Caco-2 (cell line): ENCODE data around the gene TNNI3. TPM values are rescaled to one million over a fixed set of nuclear protein-coding genes. Genes with fewer than 3 reads are reported as not detected.

Experiments
- BruUV-seq: library from RNA; stranded (reverse); fragments of 400-500 nt; replicated peaks from 2 replicates; lab custom pipeline; 2021; lab: Mats Ljungman, UMichigan
- CTCF ChIA-PET: fragments of 300-600 bp; sonication (Branson Sonifier 250); formaldehyde crosslinking; loops from one replicate; lab custom pipeline; 2022; ENCODE audit warnings: antibody characterized with exemption; lab: Charles Lee
- POLR2A ChIA-PET: fragments of 300-600 bp; sonication (Branson Sonifier 250); formaldehyde crosslinking; loops from one replicate; lab custom pipeline; 2022; ENCODE audit warnings: antibody characterized with exemption; lab: Charles Lee
- DNase-seq, 2 experiments: peaks; one replicate each; pipeline versions ENCODE4 v3.0.0 to v3.0.0-alpha.2; 2020 to 2022
- H3K27me3 ChIP-seq: replicated peaks from 2 replicates; pipeline ENCODE4 v1.6.0; 2011; ENCODE audit warnings: low read length; ENCODE audit not compliant: control insufficient read depth, insufficient read depth
- H3K36me3 ChIP-seq: 2 replicates; pipeline ENCODE4 v1.5.1; 2011; ENCODE audit warnings: low read length; ENCODE audit not compliant: control insufficient read depth, insufficient read depth
- H3K4me1 ChIP-seq: fragments of 250-450 bp; sonication (Bioruptor Pico); 2 replicates; pipeline ENCODE4 v1.5.1; 2020; ENCODE audit warnings: mild to moderate bottlenecking
- H3K4me3 ChIP-seq: 2 replicates; pipeline ENCODE4 v1.5.1; 2011; ENCODE audit warnings: low read depth, mild to moderate bottlenecking, control low read depth, low read length
- H3K9me3 ChIP-seq: fragments of 250-450 bp; sonication (Bioruptor Pico); 2 replicates; pipeline ENCODE4 v1.5.1; 2020; ENCODE audit warnings: mild to moderate bottlenecking, moderate library complexity
- H3K27ac Mint-ChIP-seq: one replicate; pipeline ENCODE4 v1.8.0; 2022; ENCODE audit warnings: mixed read lengths; ENCODE audit not compliant: unreplicated experiment
- H3K27me3 Mint-ChIP-seq: one replicate; pipeline ENCODE4 v1.8.0; 2022; ENCODE audit warnings: mixed read lengths; ENCODE audit not compliant: insufficient read depth, unreplicated experiment
- H3K36me3 Mint-ChIP-seq: one replicate; pipeline ENCODE4 v1.8.0; 2022; ENCODE audit warnings: mild to moderate bottlenecking, mixed read lengths; ENCODE audit not compliant: insufficient read depth, unreplicated experiment
- H3K4me1 Mint-ChIP-seq: one replicate; pipeline ENCODE4 v1.8.0; 2022; ENCODE audit warnings: low read depth, mixed read lengths; ENCODE audit not compliant: unreplicated experiment
- H3K4me3 Mint-ChIP-seq: one replicate; pipeline ENCODE4 v1.8.0; 2022; ENCODE audit warnings: mild to moderate bottlenecking, moderate library complexity, mixed read lengths; ENCODE audit not compliant: unreplicated experiment
- H3K9me3 Mint-ChIP-seq: one replicate; pipeline ENCODE4 v1.8.0; 2022; ENCODE audit warnings: mixed read lengths; ENCODE audit not compliant: unreplicated experiment
- CTCF ChIP-seq, 2 experiments: fragments of 200-600 bp in 1 of 2; IDR thresholded peaks; 1 replicate in 1 of 2; 2 replicates in 1 of 2; pipeline versions ENCODE4 v1.5.1 to v1.8.0; 2011 to 2022; ENCODE audit warnings: antibody characterized with exemption in 1 of 2, control low read depth in 1 of 2, inconsistent platforms in 1 of 2, low read depth in 1 of 2, low read length in 1 of 2, mild to moderate bottlenecking in 1 of 2, moderate library complexity in 1 of 2; ENCODE audit not compliant: insufficient read depth in 1 of 2, severe bottlenecking in 1 of 2, unreplicated experiment in 1 of 2
- intact Hi-C: fragments of 100-400 bp; cut with micrococcal nuclease; formaldehyde crosslinking; loops from one replicate; pipeline ENCODE4 v1.10.0; 2022; ENCODE audit not compliant: unreplicated experiment
- microRNA-seq: library from miRNA; unstranded; fragments of <30 nt; microRNA quantifications from one replicate; pipeline ENCODE4 v1.2.0, GENCODE V29; 2022
- total RNA-seq: library from RNA; stranded (reverse); gene quantifications from 2 replicates; pipeline ENCODE4 v1.2.3, GENCODE V29; 2022

TNNI3 gene
- total RNA-seq, 1 experiment from 2014 or later: 2.9 TPM

GRCh38 chr19:55106591-55106990, 50.9 kb downstream of the TNNI3 start:
- no peaks in the 10 kb centered on the region for H3K4me1 Mint-ChIP-seq

GRCh38 chr19:55105237-55105636, 52.3 kb downstream of the TNNI3 start:
- Histone ChIP-seq H3K36me3 (no peaks in the 10 kb centered on the region; the same call in 1 of the 2 replicates), H3K4me3 (no peak overlapping the region), H3K27me3 (no peaks in the 10 kb centered on the region), H3K9me3 (peaks cover 7% of the 10 kb centered on the region; the same call in 1 of the 2 replicates), H3K4me1 (no peaks in the 10 kb centered on the region)
- no peaks in the 10 kb centered on the region for H3K27me3 Mint-ChIP-seq
- intact Hi-C loops: no loop called here
- H3K27ac Mint-ChIP-seq: no peak overlapping the region
- no peak overlapping the region for H3K4me3 Mint-ChIP-seq
- no peak for TF ChIP-seq CTCF (IDR thresholded peaks at IDR 0.05; ENCODE audit: insufficient read depth in 1 of 2, low read depth in 1 of 2, low read length in 1 of 2, severe bottlenecking in 1 of 2, unreplicated experiment in 1 of 2)
- no peak for DNase-seq
- no peaks in the 10 kb centered on the region for H3K4me1 Mint-ChIP-seq
- peaks cover 40% of the 10 kb centered on the region for H3K36me3 Mint-ChIP-seq
- CTCF ChIA-PET: no interaction called here
- no peaks in the 10 kb centered on the region for H3K9me3 Mint-ChIP-seq
- BruUV-seq: no TSS peak
- POLR2A ChIA-PET: no interaction called here

More at GRCh38 chr19:55106591-55106990, 50.9 kb downstream of the TNNI3 start:
- no peaks in the 10 kb centered on the region for H3K4me1 ChIP-seq
- intact Hi-C loops: no loop called here
- Mint-ChIP-seq H3K9me3 (no peaks in the 10 kb centered on the region), H3K27ac (peak overlapping the region; percentile 5), H3K4me3 (no peak overlapping the region), H3K27me3 (no peaks in the 10 kb centered on the region), H3K36me3 (peaks cover 48% of the 10 kb centered on the region)
- H3K9me3 ChIP-seq: peaks cover 7% of the 10 kb centered on the region; the same call in 1 of the 2 replicates
- ChIA-PET CTCF (no interaction called here), POLR2A (no interaction called here)
- no peak for TF ChIP-seq CTCF (IDR thresholded peaks at IDR 0.05; ENCODE audit: insufficient read depth in 1 of 2, low read depth in 1 of 2, low read length in 1 of 2, severe bottlenecking in 1 of 2, unreplicated experiment in 1 of 2)
- H3K27me3 ChIP-seq: no peaks in the 10 kb centered on the region
- H3K4me3 ChIP-seq: no peak overlapping the region
- no peaks in the 10 kb centered on the region; the same call in 1 of the 2 replicates for H3K36me3 ChIP-seq
- DNase-seq: no peak
- BruUV-seq: no TSS peak

- no TSS peak for BruUV-seq
- H3K4me1 ChIP-seq: no peaks in the 10 kb centered on the region
- H3K27ac Mint-ChIP-seq: no peak overlapping the region
- no peaks in the 10 kb centered on the region for H3K27me3 ChIP-seq
- intact Hi-C loops: no loop called here
- H3K4me1 Mint-ChIP-seq: no peaks in the 10 kb centered on the region
- DNase-seq: no peak
- TF ChIP-seq CTCF (IDR thresholded peaks at IDR 0.05; ENCODE audit: insufficient read depth in 1 of 2, low read depth in 1 of 2, low read length in 1 of 2, severe bottlenecking in 1 of 2, unreplicated experiment in 1 of 2): no peak
- H3K4me3 ChIP-seq: no peak overlapping the region
- H3K4me3 Mint-ChIP-seq: no peak overlapping the region
- no peaks in the 10 kb centered on the region for H3K27me3 Mint-ChIP-seq
- H3K36me3 ChIP-seq: no peaks in the 10 kb centered on the region; the same call in 1 of the 2 replicates
- CTCF ChIA-PET: interaction anchor here (0.6 to 0.7 kb wide), 2 partner anchors 486 to 530 kb away, joined by 3 to 4 read pairs; no protein-coding TSS in a partner anchor
- H3K36me3 Mint-ChIP-seq: peaks cover 28% of the 10 kb centered on the region
- H3K9me3 ChIP-seq: peaks cover 7% of the 10 kb centered on the region; the same call in 1 of the 2 replicates
- POLR2A ChIA-PET: no interaction called here
- no peaks in the 10 kb centered on the region for H3K9me3 Mint-ChIP-seq
These were observed 54.3 kb downstream of the TNNI3 start for GRCh38 chr19:55103190-55103589.

Small RNAs within 50 kb of the gene (microRNA-seq; reads per million reads assigned to microRNA genes)
- not detected for gene MIR7975

Other genes with a start within 250 kb of the TNNI3 start
- 0.43 and 0.49 TPM in 2 replicates for gene NLRP7, start 210.2 kb downstream of the TNNI3 start, total RNA-seq
- gene NLRP2, start 191.4 kb downstream of the TNNI3 start, total RNA-seq: 108 and 115 TPM in 2 replicates
- not detected in 2 replicates for gene GP6, start 119.5 kb downstream of the TNNI3 start, total RNA-seq
- 43.3 and 49.8 TPM in 2 replicates for gene RDH13, start 94.6 kb downstream of the TNNI3 start, total RNA-seq
- 135 and 141 TPM in 2 replicates for gene EPS8L1, start 81.9 kb downstream of the TNNI3 start, total RNA-seq
- gene PPP1R12C, start 40.1 kb downstream of the TNNI3 start, total RNA-seq: 104 TPM in 2 replicates
- 11.8 and 18.0 TPM in 2 replicates for gene TNNT1, start 8.5 kb downstream of the TNNI3 start, total RNA-seq
- 0.45 and 0.91 TPM in 2 replicates for gene DNAAF3, start 8.9 kb upstream of the TNNI3 start, total RNA-seq
- not detected in 2 replicates for gene SYT5, start 22.6 kb upstream of the TNNI3 start, total RNA-seq
- 2.3 and 2.7 TPM in 2 replicates for gene PTPRH, start 51.8 kb upstream of the TNNI3 start, total RNA-seq
- gene TMEM86B, start 71.0 kb upstream of the TNNI3 start, total RNA-seq: 18.0 and 21.2 TPM in 2 replicates
- 113 and 118 TPM in 2 replicates for gene PPP6R1, start 101.3 kb upstream of the TNNI3 start, total RNA-seq
- gene HSPBP1, start 122.4 kb upstream of the TNNI3 start, total RNA-seq: 69.6 and 71.4 TPM in 2 replicates
- gene BRSK1, start 126.3 kb upstream of the TNNI3 start, total RNA-seq: 24.6 and 28.6 TPM in 2 replicates
- 1.6 and 3.4 TPM in 2 replicates for gene TMEM150B, start 167.6 kb upstream of the TNNI3 start, total RNA-seq
- 25.8 and 26.3 TPM in 2 replicates for gene KMT5C, start 182.1 kb upstream of the TNNI3 start, total RNA-seq
- 0.27 and 0.35 TPM in 2 replicates for gene COX6B2, start 197.0 kb upstream of the TNNI3 start, total RNA-seq
- not detected in 2 replicates for gene GARIN5B, start 205.5 kb upstream of the TNNI3 start, total RNA-seq
- 0.70 and 1.1 TPM in 2 replicates for gene IL11, start 212.7 kb upstream of the TNNI3 start, total RNA-seq
- gene TMEM190, start 219.1 kb upstream of the TNNI3 start, total RNA-seq: not detected in 2 replicates
- gene TMEM238, start 226.6 kb upstream of the TNNI3 start, total RNA-seq: 18.1 and 22.7 TPM in 2 replicates
- 2,048 and 2,146 TPM in 2 replicates for gene RPL28, start 228.2 kb upstream of the TNNI3 start, total RNA-seq